ENCODE measurements around the gene CRMP1. TPM values are rescaled to one million over a fixed set of nuclear protein-coding genes. Genes with fewer than 3 reads are reported as not detected.

The CRMP1 gene
- total RNA-seq, 1 experiment from 2014 or later = 77.5 TPM

DNA sequence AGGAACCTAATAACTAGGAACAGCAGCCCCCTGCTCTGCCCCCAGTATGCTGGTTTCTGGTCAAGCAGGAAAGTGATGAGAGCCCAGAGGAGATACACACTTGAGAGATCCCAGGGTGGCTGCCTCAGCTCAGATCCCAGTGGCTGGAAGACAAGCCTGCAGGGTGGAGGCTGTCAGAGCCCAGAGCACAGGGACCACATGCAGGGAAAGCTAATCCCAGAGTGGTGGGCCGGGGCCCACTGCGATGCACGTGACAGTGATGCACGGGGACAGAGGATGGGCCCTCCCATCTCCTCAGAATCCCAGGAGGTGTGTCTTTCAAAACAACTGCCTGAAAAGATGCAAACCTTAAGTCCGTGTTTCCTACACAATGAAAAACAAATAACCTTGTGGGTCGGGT lies 29.1 kb upstream of the CRMP1 start:
- CTCF ChIA-PET = no interaction called here
- H3K4me1 ChIP-seq (ENCODE audit: insufficient read depth, low read length, poor library complexity, severe bottlenecking) = no peaks in the 10 kb centered on the region

DNA sequence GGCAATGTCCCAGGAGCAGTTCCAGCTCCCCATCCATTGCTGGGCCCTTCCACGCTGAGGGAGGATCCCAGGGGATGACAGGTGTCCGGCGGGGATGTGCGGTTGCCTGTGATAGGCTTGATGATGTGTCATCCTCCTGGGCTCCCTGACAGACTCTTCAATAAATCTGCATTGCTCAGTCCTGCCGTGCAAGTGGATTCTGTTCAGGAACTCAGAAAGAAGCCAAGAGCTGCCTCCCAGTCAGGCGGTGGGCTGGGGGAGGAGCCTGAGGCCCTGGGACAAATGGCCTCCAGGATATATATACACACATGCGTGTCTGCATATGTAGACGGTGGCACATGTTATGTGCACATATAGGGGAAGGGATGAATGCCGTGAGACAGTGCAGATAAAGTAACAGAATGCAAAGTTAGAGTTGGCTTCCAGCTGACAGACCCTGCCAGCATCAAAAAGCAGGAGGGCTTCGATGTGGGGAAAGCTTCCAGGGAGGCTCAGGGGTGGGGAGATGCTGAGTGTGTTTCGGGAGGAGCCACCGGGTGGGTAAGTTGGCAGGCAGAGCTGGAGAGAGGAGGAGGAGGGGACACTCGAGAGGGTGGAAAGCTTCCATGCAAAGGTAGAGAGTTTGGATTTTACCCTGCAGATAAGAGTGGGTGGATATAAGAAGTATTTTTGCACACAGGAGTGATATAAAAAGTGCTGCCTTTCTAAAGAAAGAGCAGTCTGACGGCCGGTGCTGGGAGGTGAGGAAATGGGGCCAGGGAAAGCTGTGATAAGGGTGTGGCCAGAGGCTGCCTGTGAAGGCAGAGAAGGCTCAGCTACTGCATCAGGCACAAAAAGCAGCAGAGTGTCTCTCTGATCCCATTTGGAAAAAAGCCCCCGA lies 28.5 kb upstream of the CRMP1 start:
- H3K9me3 ChIP-seq (ENCODE audit: low read depth, low read length, poor library complexity, severe bottlenecking) = no peaks in the 10 kb centered on the region
- ChIA-PET CTCF (no interaction called here), POLR2A (ENCODE audit: low non-redundant PET) (no interaction called here)
- no TSS peak for BruUV-seq (replicated peaks)
- no peaks in the 10 kb centered on the region for H3K36me3 ChIP-seq (ENCODE audit: insufficient read depth, low read length, poor library complexity, severe bottlenecking)
- H3K27ac ChIP-seq (ENCODE audit: low read depth, low read length, poor library complexity, severe bottlenecking) = no peak overlapping the region
- no peaks in the 10 kb centered on the region for H3K4me1 ChIP-seq (ENCODE audit: insufficient read depth, low read length, poor library complexity, severe bottlenecking)
- no peak overlapping the region for H3K4me3 ChIP-seq (ENCODE audit: low read depth, low read length, poor library complexity, severe bottlenecking)
- no peak for DNase-seq (ENCODE audit: low spot score)
- H3K27me3 ChIP-seq (replicated peaks; ENCODE audit: insufficient read depth, low read depth, low read length, poor library complexity) = no peaks in the 10 kb centered on the region
- TF ChIP-seq, protein P1, sequence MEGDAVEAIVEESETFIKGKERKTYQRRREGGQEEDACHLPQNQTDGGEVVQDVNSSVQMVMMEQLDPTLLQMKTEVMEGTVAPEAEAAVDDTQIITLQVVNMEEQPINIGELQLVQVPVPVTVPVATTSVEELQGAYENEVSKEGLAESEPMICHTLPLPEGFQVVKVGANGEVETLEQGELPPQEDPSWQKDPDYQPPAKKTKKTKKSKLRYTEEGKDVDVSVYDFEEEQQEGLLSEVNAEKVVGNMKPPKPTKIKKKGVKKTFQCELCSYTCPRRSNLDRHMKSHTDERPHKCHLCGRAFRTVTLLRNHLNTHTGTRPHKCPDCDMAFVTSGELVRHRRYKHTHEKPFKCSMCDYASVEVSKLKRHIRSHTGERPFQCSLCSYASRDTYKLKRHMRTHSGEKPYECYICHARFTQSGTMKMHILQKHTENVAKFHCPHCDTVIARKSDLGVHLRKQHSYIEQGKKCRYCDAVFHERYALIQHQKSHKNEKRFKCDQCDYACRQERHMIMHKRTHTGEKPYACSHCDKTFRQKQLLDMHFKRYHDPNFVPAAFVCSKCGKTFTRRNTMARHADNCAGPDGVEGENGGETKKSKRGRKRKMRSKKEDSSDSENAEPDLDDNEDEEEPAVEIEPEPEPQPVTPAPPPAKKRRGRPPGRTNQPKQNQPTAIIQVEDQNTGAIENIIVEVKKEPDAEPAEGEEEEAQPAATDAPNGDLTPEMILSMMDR (conservative IDR thresholded peaks at IDR 0.05; ENCODE audit: low read depth, low read length) = no peak
- TF ChIP-seq EZH2 (IDR thresholded peaks at IDR 0.05; ENCODE audit: borderline replicate concordance, low read depth, low read length, poor library complexity, severe bottlenecking) = no peak
- intact Hi-C loops (cut with micrococcal nuclease; ENCODE audit: unreplicated experiment) = no loop called here

More for the DNA sequence above, 29.1 kb upstream of the CRMP1 start:
- no peaks in the 10 kb centered on the region for H3K9me3 ChIP-seq (ENCODE audit: low read depth, low read length, poor library complexity, severe bottlenecking)
- POLR2A ChIA-PET (ENCODE audit: low non-redundant PET) = no interaction called here
- BruUV-seq (replicated peaks) = no TSS peak
- no peaks in the 10 kb centered on the region for H3K27me3 ChIP-seq (replicated peaks; ENCODE audit: insufficient read depth, low read depth, low read length, poor library complexity)
- no peak overlapping the region for H3K4me3 ChIP-seq (ENCODE audit: low read depth, low read length, poor library complexity, severe bottlenecking)
- intact Hi-C loops (cut with micrococcal nuclease; ENCODE audit: unreplicated experiment) = no loop called here
- TF ChIP-seq EZH2 (IDR thresholded peaks at IDR 0.05; ENCODE audit: borderline replicate concordance, low read depth, low read length, poor library complexity, severe bottlenecking) = no peak
- TF ChIP-seq, protein P1 (conservative IDR thresholded peaks at IDR 0.05; ENCODE audit: low read depth, low read length) = no peak
- H3K36me3 ChIP-seq (ENCODE audit: insufficient read depth, low read length, poor library complexity, severe bottlenecking) = no peaks in the 10 kb centered on the region
- no peak overlapping the region for H3K27ac ChIP-seq (ENCODE audit: low read depth, low read length, poor library complexity, severe bottlenecking)
- no peak for DNase-seq (ENCODE audit: low spot score)

DNA sequence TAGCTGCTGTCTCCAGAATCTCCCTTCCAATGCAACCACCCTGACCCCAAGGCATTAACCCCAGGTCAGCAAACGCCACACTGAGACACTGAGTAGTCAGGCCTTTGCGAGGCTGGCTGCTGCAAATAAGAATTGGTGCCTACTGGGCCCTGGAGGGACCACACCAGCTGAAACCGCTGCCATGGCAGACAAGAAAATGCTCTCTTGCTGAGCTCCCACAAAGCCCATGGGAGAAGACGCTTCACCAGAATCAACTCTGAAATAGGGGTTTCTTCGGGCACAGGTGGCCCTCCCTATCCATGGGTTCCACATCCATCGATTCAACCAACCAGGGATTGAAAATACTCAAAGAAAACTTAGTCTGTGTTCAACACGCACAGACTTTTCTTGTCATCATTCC lies 26.7 kb upstream of the CRMP1 start:
- no peak overlapping the region for H3K4me3 ChIP-seq (ENCODE audit: low read depth, low read length, poor library complexity, severe bottlenecking)
- no peak for DNase-seq (ENCODE audit: low spot score)
- no peaks in the 10 kb centered on the region for H3K9me3 ChIP-seq (ENCODE audit: low read depth, low read length, poor library complexity, severe bottlenecking)
- H3K27ac ChIP-seq (ENCODE audit: low read depth, low read length, poor library complexity, severe bottlenecking) = no peak overlapping the region
- H3K27me3 ChIP-seq (replicated peaks; ENCODE audit: insufficient read depth, low read depth, low read length, poor library complexity) = no peaks in the 10 kb centered on the region
- no peaks in the 10 kb centered on the region for H3K36me3 ChIP-seq (ENCODE audit: insufficient read depth, low read length, poor library complexity, severe bottlenecking)
- no peak for TF ChIP-seq EZH2 (IDR thresholded peaks at IDR 0.05; ENCODE audit: borderline replicate concordance, low read depth, low read length, poor library complexity, severe bottlenecking)
- TF ChIP-seq, protein P1 (conservative IDR thresholded peaks at IDR 0.05; ENCODE audit: low read depth, low read length) = no peak
- POLR2A ChIA-PET (ENCODE audit: low non-redundant PET) = no interaction called here
- no TSS peak for BruUV-seq (replicated peaks)
- H3K4me1 ChIP-seq (ENCODE audit: insufficient read depth, low read length, poor library complexity, severe bottlenecking) = no peaks in the 10 kb centered on the region
- intact Hi-C loops (cut with micrococcal nuclease; ENCODE audit: unreplicated experiment) = no loop called here
- CTCF ChIA-PET = no interaction called here

Data from A673 (cell line).